SU-DHL-6 (cell line): ENCODE data around the gene SULF2.

ENCODE experiments used
- H2AFZ ChIP-seq: fragments of 200-600 bp; sonication (generic); 2 replicates; pipeline ENCODE4 v1.6.1; 2014; ENCODE audit warnings: low read depth, mild to moderate bottlenecking, moderate library complexity, mixed read lengths, antibody characterized with exemption, low read length; ENCODE audit not compliant: severe bottlenecking
- H3F3A ChIP-seq: fragments of 200-600 bp; shearing (Covaris generic); 2 replicates; pipeline ENCODE4 v1.6.0; 2016; ENCODE audit warnings: antibody characterized with exemption, mild to moderate bottlenecking; ENCODE audit not compliant: insufficient read depth
- H3K27ac ChIP-seq: fragments of 200-600 bp; sonication (generic); 2 replicates; pipeline ENCODE4 v1.5.1; 2016; ENCODE audit warnings: low read depth, mild to moderate bottlenecking, low read length, moderate library complexity, mixed read lengths
- H3K27me3 ChIP-seq: fragments of 200-600 bp; sonication (generic), shearing (Covaris generic); 2 replicates; pipeline ENCODE4 v1.6.0; 2014; ENCODE audit warnings: mild to moderate bottlenecking, low read length
- H3K36me3 ChIP-seq: fragments of 200-600 bp; sonication (generic); 2 replicates; pipeline ENCODE4 v1.6.1; 2014; ENCODE audit warnings: mild to moderate bottlenecking, low read length, mixed read lengths
- H3K4me2 ChIP-seq: fragments of 300-600, 200-600 bp; shearing (Covaris generic), sonication (generic); 2 replicates; pipeline ENCODE4 v1.6.0; 2014; ENCODE audit warnings: low read length, low read depth, mild to moderate bottlenecking; ENCODE audit not compliant: poor library complexity, severe bottlenecking
- H3K4me3 ChIP-seq: fragments of 200-600 bp; sonication (generic); 2 replicates; pipeline ENCODE4 v1.5.1; 2014; ENCODE audit warnings: antibody characterized with exemption, low read length, mild to moderate bottlenecking, mixed read lengths; ENCODE audit not compliant: insufficient read depth, poor library complexity, severe bottlenecking
- H3K79me2 ChIP-seq: fragments of 200-600 bp; sonication (generic); 2 replicates; pipeline ENCODE4 v1.6.1; 2014; ENCODE audit warnings: mild to moderate bottlenecking, low read length, moderate library complexity; ENCODE audit not compliant: insufficient read depth
- H3K9ac ChIP-seq: fragments of 200-600 bp; sonication (generic); 2 replicates; pipeline ENCODE4 v1.7.0; 2014; ENCODE audit warnings: mild to moderate bottlenecking, low read length
- H3K9me2 ChIP-seq: fragments of 200-600 bp; sonication (generic); replicated peaks from 2 replicates; pipeline ENCODE4 v1.6.1; 2014; ENCODE audit warnings: low read length; ENCODE audit not compliant: insufficient read depth
- H3K9me3 ChIP-seq: fragments of 200-600 bp; sonication (generic); 2 replicates; pipeline ENCODE4 v1.6.1; 2014; ENCODE audit warnings: low read length, mixed read lengths; ENCODE audit not compliant: insufficient read depth
- H4K20me1 ChIP-seq: fragments of 200-600 bp; sonication (generic); 2 replicates; pipeline ENCODE4 v1.6.1; 2014; ENCODE audit warnings: low read depth, mild to moderate bottlenecking, antibody characterized with exemption, low read length, moderate library complexity, mixed read lengths
- CTCF ChIP-seq: fragments of 200-600 bp; sonication (generic); IDR thresholded peaks from one replicate; pipeline ENCODE4 v1.5.1; 2017; ENCODE audit warnings: antibody characterized with exemption, mild to moderate bottlenecking, low read length, moderate library complexity; ENCODE audit not compliant: insufficient read depth, poor library complexity, severe bottlenecking
- EZH2phosphoT487 ChIP-seq: fragments of 200-600 bp; sonication (generic), shearing (Covaris generic); conservative IDR thresholded peaks from 2 replicates; pipeline ENCODE4 v1.6.1; 2018; ENCODE audit warnings: mild to moderate bottlenecking, antibody characterized with exemption, low read length, moderate library complexity, mixed read lengths

SULF2 gene

GRCh38 chr20:47648943-47649342, 136.3 kb downstream of the SULF2 start:
- H3K27ac ChIP-seq, result no peak overlapping the region
- peaks cover 23% of the 10 kb centered on the region for H4K20me1 ChIP-seq
- H3K27me3 ChIP-seq, result no peaks in the 10 kb centered on the region
- H2AFZ ChIP-seq, result no peak overlapping the region
- H3K4me3 ChIP-seq, result no peak overlapping the region
- no peaks in the 10 kb centered on the region for H3K9me3 ChIP-seq
- no peak overlapping the region for H3K4me2 ChIP-seq
- TF ChIP-seq CTCF (no peak), EZH2phosphoT487 (no peak)
- no peak overlapping the region for H3K9ac ChIP-seq
- H3K9me2 ChIP-seq, result no peaks in the 10 kb centered on the region
- peaks cover 60% of the 10 kb centered on the region for H3F3A ChIP-seq
- peaks cover 24% of the 10 kb centered on the region for H3K79me2 ChIP-seq
- H3K36me3 ChIP-seq, result peaks cover 78% of the 10 kb centered on the region

- Histone ChIP-seq H3K4me2 (no peak overlapping the region), H2AFZ (no peak overlapping the region), H3K79me2 (peaks cover 32% of the 10 kb centered on the region), H3K27ac (no peak overlapping the region), H3K27me3 (no peaks in the 10 kb centered on the region), H3K4me3 (no peak overlapping the region), H3K9me3 (no peaks in the 10 kb centered on the region), H3K9ac (no peak overlapping the region), H3K9me2 (no peaks in the 10 kb centered on the region), H3K36me3 (peaks cover 76% of the 10 kb centered on the region), H3F3A (peaks cover 56% of the 10 kb centered on the region), H4K20me1 (peaks cover 23% of the 10 kb centered on the region)
- no peak for TF ChIP-seq CTCF
- TF ChIP-seq EZH2phosphoT487, result no peak
These were observed 137.3 kb downstream of the SULF2 start for GRCh38 chr20:47647994-47648393.

DNA sequence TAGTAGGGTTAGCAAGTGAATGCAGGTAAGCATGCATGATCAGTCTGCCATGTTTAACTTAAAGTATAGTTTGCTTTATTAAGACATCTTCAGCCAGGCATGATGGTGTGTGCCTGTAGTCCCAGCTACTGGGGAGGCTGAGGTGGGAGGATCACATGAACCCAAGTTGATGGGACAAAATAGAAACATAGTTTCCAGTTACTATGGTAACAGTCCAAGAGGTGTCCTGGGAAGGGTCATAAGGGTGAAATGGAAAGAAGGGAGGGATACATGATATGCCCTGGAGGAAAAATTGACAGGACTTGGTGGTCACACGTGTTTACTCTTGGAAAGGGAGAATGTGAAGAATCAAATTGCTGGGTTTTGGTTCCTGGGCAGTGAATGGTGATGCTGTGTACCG, 139.6 kb downstream of the SULF2 start:
- Histone ChIP-seq H3K9ac (no peak overlapping the region), H3K4me2 (no peak overlapping the region), H3K79me2 (peaks cover 39% of the 10 kb centered on the region), H4K20me1 (peaks cover 23% of the 10 kb centered on the region), H3K4me3 (no peak overlapping the region), H3K36me3 (peaks cover 72% of the 10 kb centered on the region), H3K9me2 (no peaks in the 10 kb centered on the region), H3F3A (peaks cover 47% of the 10 kb centered on the region), H3K27ac (no peak overlapping the region), H2AFZ (no peak overlapping the region), H3K9me3 (no peaks in the 10 kb centered on the region), H3K27me3 (no peaks in the 10 kb centered on the region)
- TF ChIP-seq CTCF (no peak), EZH2phosphoT487 (no peak)

GRCh38 chr20:47642624-47643023, 142.7 kb downstream of the SULF2 start:
- H2AFZ ChIP-seq, result no peak overlapping the region
- H3K4me3 ChIP-seq, result no peak overlapping the region
- H3K79me2 ChIP-seq, result peaks cover 50% of the 10 kb centered on the region
- no peak overlapping the region for H3K27ac ChIP-seq
- H3K9ac ChIP-seq, result no peak overlapping the region
- no peaks in the 10 kb centered on the region for H3K27me3 ChIP-seq
- peaks cover 36% of the 10 kb centered on the region for H4K20me1 ChIP-seq
- H3K9me2 ChIP-seq, result no peaks in the 10 kb centered on the region
- TF ChIP-seq CTCF, result no peak
- no peak for TF ChIP-seq EZH2phosphoT487
- H3K36me3 ChIP-seq, result peaks cover 77% of the 10 kb centered on the region
- no peak overlapping the region for H3K4me2 ChIP-seq
- peaks cover 64% of the 10 kb centered on the region for H3F3A ChIP-seq
- H3K9me3 ChIP-seq, result no peaks in the 10 kb centered on the region
